Measurements from ENCODE around the gene RIPPLY3.

DNA sequence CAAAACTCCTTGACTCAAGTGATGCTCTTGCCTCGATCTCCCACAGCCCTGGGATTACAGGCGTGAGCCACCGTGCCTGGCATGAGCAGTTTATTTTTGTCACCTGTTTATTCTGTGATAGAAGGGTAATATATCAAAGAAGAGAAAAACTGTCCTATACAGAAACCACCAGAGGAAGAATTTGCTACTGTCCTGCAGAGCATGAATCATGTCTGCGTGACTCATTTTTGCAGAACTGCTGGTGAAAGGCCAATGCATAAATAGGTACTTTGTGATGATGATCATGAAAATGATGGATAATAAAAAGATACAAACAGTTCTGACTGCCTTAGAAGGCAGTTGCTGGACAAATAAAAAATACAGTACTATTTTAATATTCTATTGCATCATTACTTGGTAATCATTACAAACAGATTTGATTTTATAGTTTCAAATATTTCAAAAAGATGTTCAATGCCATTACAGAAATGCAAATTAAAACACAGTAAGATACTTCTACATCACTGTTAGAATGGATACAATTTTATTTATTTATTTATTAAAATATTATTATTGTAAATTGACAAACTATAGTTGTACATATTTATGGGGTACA is 26.5 kb downstream of the RIPPLY3 start:
- no peak for TF ChIP-seq CTCF (IDR thresholded peaks at IDR 0.05)
- peak in 1 of 2 donors; percentile 57 for TF ChIP-seq POLR2AphosphoS5 (IDR thresholded peaks at IDR 0.05)
- no peak for TF ChIP-seq EP300 (IDR thresholded peaks at IDR 0.05)

Measured in esophagus muscularis mucosa (tissue), 4 donors.